Loucy (cell line): ENCODE measurements around the gene SLC29A2.

Experiments used
- EZH2phosphoT487 ChIP-seq: fragments of 200-600 bp; IDR thresholded peaks from 2 replicates; pipeline ENCODE4 v1.6.1; 2018; ENCODE audit warnings: antibody characterized with exemption, mild to moderate bottlenecking, moderate library complexity, borderline replicate concordance
- TF ChIP-seq, protein P1 (sequence below): fragments of 200-600 bp; sonication (generic); conservative IDR thresholded peaks from 2 replicates; pipeline ENCODE4 v1.5.1; 2014; ENCODE audit warnings: mild to moderate bottlenecking, antibody characterized with exemption, low read length

DNA sequence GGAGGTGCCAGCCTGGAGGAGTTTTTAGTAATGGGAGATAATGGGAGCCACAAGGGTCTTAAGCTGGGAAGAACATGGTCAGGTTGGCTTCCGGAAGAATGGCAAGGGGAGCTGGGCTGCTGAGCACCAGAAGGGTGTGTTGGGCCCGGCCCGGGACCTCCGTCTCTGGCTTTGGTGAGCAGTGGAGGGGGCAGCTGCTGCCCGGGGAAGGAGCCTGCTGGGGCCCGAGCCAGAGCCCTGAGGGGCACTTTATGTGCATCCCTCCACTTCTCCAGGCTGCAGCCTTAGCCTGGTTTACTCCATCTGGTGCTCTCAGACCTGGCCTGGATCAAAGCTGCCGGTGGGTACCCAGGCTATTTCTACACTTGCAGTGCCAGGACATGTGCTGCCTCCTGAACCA, 40.5 kb upstream of the SLC29A2 start:
- TF ChIP-seq, protein P1, sequence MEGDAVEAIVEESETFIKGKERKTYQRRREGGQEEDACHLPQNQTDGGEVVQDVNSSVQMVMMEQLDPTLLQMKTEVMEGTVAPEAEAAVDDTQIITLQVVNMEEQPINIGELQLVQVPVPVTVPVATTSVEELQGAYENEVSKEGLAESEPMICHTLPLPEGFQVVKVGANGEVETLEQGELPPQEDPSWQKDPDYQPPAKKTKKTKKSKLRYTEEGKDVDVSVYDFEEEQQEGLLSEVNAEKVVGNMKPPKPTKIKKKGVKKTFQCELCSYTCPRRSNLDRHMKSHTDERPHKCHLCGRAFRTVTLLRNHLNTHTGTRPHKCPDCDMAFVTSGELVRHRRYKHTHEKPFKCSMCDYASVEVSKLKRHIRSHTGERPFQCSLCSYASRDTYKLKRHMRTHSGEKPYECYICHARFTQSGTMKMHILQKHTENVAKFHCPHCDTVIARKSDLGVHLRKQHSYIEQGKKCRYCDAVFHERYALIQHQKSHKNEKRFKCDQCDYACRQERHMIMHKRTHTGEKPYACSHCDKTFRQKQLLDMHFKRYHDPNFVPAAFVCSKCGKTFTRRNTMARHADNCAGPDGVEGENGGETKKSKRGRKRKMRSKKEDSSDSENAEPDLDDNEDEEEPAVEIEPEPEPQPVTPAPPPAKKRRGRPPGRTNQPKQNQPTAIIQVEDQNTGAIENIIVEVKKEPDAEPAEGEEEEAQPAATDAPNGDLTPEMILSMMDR = no peak
- TF ChIP-seq EZH2phosphoT487 = no peak
